Heart left ventricle (tissue), 16 donors: Measurements from ENCODE around the gene TOM1. TPM values are rescaled to one million over a fixed set of nuclear protein-coding genes. Genes with fewer than 3 reads are reported as not detected.

Experiments
- ATAC-seq, 4 donors: fragments of 200-7000 bp; cut with Tn5 transposase; one replicate each; pipeline ENCODE4 v1.9.1; 2020 to 2022; ENCODE audit warnings: moderate library complexity in 4 of 4, mild to moderate bottlenecking in 3 of 4, moderate number of reproducible peaks in 1 of 4
- DNase-seq, 5 donors: peaks; one replicate each; pipeline ENCODE4 v3.0.0-alpha.2; 2020
- H3K27ac ChIP-seq, 12 donors: fragments of 200-600 bp; sonication (generic) in 4 of 12; one replicate each; pipeline versions ENCODE4 v1.5.0 to v1.8.0; 2016 to 2022; ENCODE audit warnings: mild to moderate bottlenecking in 2 of 12
- H3K27me3 ChIP-seq, 9 donors: fragments of 200-600 bp; sonication (generic) in 2 of 9; one replicate each; pipeline versions ENCODE4 v1.5.1 to v1.8.0; 2016 to 2022; ENCODE audit warnings: mild to moderate bottlenecking in 3 of 9
- H3K36me3 ChIP-seq, 9 donors: fragments of 200-600 bp; sonication (generic) in 2 of 9; one replicate each; pipeline versions ENCODE4 v1.5.0 to v1.8.0; 2018 to 2022; ENCODE audit warnings: mild to moderate bottlenecking in 2 of 9
- H3K4me1 ChIP-seq, 12 donors: fragments of 200-600 bp; sonication (generic) in 4 of 12; one replicate each; pipeline versions ENCODE4 v1.5.0 to v1.8.0; 2016 to 2022; ENCODE audit warnings: mild to moderate bottlenecking in 3 of 12
- H3K4me3 ChIP-seq, 12 donors: fragments of 200-600 bp; sonication (generic) in 4 of 12; one replicate each; pipeline versions ENCODE4 v1.5.0 to v1.8.0; 2017 to 2022; ENCODE audit warnings: mild to moderate bottlenecking in 9 of 12, moderate library complexity in 4 of 12
- H3K9me3 ChIP-seq, 12 donors: fragments of 200-600 bp; sonication (generic) in 4 of 12; one replicate each; pipeline versions ENCODE4 v1.5.0 to v1.8.0; 2016 to 2022; ENCODE audit warnings: mild to moderate bottlenecking in 1 of 12
- POLR2A ChIP-seq, 2 donors: fragments of 450-650 bp; IDR thresholded peaks; one replicate each; pipeline ENCODE4 v1.6.1; 2017; ENCODE audit warnings: antibody characterized with exemption in 2 of 2, mild to moderate bottlenecking in 2 of 2, moderate library complexity in 2 of 2
- WGBS, 4 donors: extraction: QIAGEN DNeasy Blood & Tissue Kit in 2 of 4; methylation state at CpG; one replicate each; pipeline versions ENCODE4 v1.1.5 to v1.1.7; 2013 to 2018; 5-methylcytosine and 5-hydroxymethylcytosine counted together
- intact Hi-C, 10 donors: fragments of 100-400 bp; cut with DNase I; formaldehyde crosslinking; loops; one replicate each; pipeline versions ENCODE4 v1.11.1 to v1.14.2; 2022
- polyA plus RNA-seq, 2 donors: library from polyadenylated mRNA; stranded (reverse); fragments of 200-250 nt; gene quantifications; one replicate each; pipeline ENCODE4 v1.2.3, GENCODE V29; 2013
- total RNA-seq, 9 donors: library from RNA; depleted of rRNA in 2 of 9; stranded (reverse); fragments of >200 nt in 2 of 9; fragmentation: NEBNext Ultra II Directional in 3 of 9; extraction: Animal tissue kit (Norgen Biotek cat#: 25700) in 3 of 9; gene quantifications; one replicate each; pipeline versions ENCODE4 v1.1.0 to v1.2.4, GENCODE V29; 2016 to 2023
- TF ChIP-seq, protein P1 (sequence below), 12 donors: fragments of 200-600 bp; sonication (generic) in 4 of 12; IDR thresholded peaks; one replicate each; pipeline versions ENCODE4 v1.5.0 to v1.8.0; 2018 to 2022; ENCODE audit warnings: antibody characterized with exemption in 12 of 12, mild to moderate bottlenecking in 5 of 12
- donor health status: ischemic (EF 13 %, LVEDD 7.1; RV severe dilation, severe dysfunction).
- donor health status: healthy with polysubstance abuse.
- donor health status: DM: no; HTN: yes; CAD: no.
- donor health status: DM: no; HTN: no; CAD: no.
- donor health status: ischemic (EF 25% LVEDD 6.9; RV normal size, moderate dysfunction).
- donor health status: ischemic (EF 25% LVEDD 5.7; RV mildly dilated, moderate dysfunction).
- donor health status: healthy.
- donor health status: DM: yes; HTN: yes; CAD: no.
- donor health status: ischemic (EF 35%, LVEDD 5.7; RV mildly dilated, moderate dysfunction).
- donor health status: nonischemic (EF 11% LVEDD 7.7; RV severe dilation, severe dysfunction).
- donor health status: DM: yes; HTN: yes; CAD: no.
- donor health status: PGD.
- donor health status: ischemic (EF 29% LVEDD 5.4; RV normal size, mild dysfunction).
- donor health status: nonischemic (EF 23%, LVEDD 6.1; RV moderate dilation, normal function).

TOM1 gene
- total and polyA plus RNA-seq, 11 donors: 46.8 to 362 (median 56.8) TPM

DNA sequence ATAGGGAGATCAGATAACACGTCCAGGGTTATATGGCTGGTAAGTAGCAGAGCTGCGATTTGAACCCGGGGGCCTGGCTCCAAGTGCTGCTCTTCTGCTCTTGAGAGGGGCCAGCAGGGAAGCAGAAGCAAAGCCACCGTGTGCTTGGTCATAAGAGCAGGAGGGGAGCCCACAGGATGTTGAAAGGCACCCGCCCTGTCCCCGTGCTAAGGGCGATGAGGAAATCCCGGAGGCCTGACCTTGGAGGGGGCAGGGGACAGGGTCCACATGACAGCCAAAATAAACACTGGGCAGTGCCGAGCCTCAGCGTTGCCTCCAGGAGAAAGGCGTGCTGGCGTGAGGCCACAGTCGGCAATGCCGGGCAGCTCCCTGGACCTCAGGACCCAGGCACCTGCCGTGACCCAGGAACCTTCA lies 28.8 kb downstream of the TOM1 start:
- H3K27ac ChIP-seq: peak overlapping the region in 4 of 12 donors; percentile 18 to 91 (median 62)

DNA sequence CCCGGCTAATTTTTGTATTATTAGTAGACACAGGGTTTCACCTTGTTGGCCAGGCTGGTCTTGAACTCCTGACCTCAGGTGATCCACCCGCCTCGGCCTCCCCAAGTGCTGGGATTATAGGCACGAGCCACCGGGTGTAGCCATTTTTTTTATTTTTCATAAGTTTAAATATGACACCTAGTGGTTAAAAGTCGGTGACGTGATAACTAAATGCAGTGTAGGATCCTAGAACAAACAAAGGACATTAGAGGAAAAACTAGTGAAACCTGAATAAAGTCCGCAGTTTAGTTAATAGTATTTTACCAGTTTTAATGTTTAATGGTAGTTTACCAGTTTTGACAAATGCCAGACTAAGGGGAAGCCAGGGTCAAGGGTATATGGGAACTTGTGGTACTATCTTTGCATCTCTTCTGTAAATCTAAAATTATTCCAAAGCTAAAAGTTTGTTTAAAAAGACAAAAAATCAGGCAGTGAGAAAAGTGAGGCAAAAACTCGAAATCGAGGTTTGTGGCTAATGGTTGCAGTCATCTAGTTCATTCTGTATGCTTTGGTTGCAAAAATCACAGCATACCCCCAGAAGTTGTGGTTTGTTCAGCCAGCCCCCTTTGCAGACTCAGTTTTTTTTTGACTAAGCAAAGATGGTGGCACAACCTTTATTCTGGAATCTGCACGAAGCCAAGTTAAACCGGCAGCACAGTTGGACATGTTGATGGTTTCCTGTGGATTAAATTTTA lies 29.6 kb downstream of the TOM1 start:
- DNase-seq: no peak
- ATAC-seq: no peak
- TF ChIP-seq, protein P1, sequence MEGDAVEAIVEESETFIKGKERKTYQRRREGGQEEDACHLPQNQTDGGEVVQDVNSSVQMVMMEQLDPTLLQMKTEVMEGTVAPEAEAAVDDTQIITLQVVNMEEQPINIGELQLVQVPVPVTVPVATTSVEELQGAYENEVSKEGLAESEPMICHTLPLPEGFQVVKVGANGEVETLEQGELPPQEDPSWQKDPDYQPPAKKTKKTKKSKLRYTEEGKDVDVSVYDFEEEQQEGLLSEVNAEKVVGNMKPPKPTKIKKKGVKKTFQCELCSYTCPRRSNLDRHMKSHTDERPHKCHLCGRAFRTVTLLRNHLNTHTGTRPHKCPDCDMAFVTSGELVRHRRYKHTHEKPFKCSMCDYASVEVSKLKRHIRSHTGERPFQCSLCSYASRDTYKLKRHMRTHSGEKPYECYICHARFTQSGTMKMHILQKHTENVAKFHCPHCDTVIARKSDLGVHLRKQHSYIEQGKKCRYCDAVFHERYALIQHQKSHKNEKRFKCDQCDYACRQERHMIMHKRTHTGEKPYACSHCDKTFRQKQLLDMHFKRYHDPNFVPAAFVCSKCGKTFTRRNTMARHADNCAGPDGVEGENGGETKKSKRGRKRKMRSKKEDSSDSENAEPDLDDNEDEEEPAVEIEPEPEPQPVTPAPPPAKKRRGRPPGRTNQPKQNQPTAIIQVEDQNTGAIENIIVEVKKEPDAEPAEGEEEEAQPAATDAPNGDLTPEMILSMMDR (IDR thresholded peaks at IDR 0.05): peak in 1 of 12 donors; percentile 7
- TF ChIP-seq POLR2A (IDR thresholded peaks at IDR 0.05): no peak
- peak overlapping the region in 6 of 12 donors; percentile 18 to 91 (median 79) for H3K27ac ChIP-seq
- H3K4me3 ChIP-seq: no peak overlapping the region
- peaks cover 0 to 98% (median 86%) of the 10 kb centered on the region in 9 donors for H3K36me3 ChIP-seq
- 84 to 88% (median 85%) methylated on average over 12 of the region's 12 CpGs for WGBS, 4 donors
- peaks cover 0 to 38% (median 15%) of the 10 kb centered on the region in 12 donors for H3K4me1 ChIP-seq
- H3K9me3 ChIP-seq: no peaks in the 10 kb centered on the region
- intact Hi-C loops: no loop called here
- H3K27me3 ChIP-seq: no peaks in the 10 kb centered on the region

More for the DNA sequence above, 28.8 kb downstream of the TOM1 start:
- DNase-seq: no peak
- TF ChIP-seq, protein P1 (IDR thresholded peaks at IDR 0.05): no peak
- TF ChIP-seq POLR2A (IDR thresholded peaks at IDR 0.05): no peak
- intact Hi-C loops: no loop called here
- Histone ChIP-seq H3K27me3 (no peaks in the 10 kb centered on the region), H3K4me3 (no peak overlapping the region), H3K4me1 (peaks cover 0 to 38% (median 15%) of the 10 kb centered on the region in 12 donors), H3K36me3 (peaks cover 0 to 98% (median 86%) of the 10 kb centered on the region in 9 donors), H3K9me3 (no peaks in the 10 kb centered on the region)
- WGBS, 4 donors: 61 to 91% (median 82%) methylated on average over 14 to 15 of the region's 15 CpGs
- ATAC-seq: peak in 2 of 4 donors; percentile 20 to 45

DNA sequence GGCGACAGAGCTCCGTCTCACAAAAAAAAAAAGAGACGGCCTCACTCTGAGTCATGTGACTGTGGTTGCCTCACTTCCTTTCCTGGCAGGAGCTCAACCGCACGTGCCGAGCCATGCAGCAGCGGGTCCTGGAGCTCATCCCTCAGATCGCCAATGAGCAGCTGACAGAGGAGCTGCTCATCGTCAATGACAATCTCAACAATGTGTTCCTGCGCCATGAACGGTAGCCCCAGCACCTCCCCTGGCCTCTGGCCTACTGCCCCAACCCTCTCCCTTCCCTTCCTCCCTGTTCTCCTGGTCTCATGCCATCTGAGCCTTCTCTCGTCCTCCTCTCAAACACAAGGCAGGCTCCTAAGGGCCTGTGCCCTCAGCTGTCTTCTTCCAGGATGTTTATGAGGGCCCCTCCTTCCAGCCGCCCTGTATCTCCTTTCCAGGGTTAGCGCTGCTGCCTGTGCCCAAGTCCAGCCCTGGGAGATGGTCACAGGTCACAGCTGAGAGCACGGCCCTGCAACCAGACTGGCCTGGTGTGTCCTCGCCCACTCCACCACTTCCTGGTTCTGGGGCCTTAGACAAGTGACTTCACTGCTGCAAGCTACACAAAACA lies 30.7 kb downstream of the TOM1 start:
- intact Hi-C loops: no loop called here
- TF ChIP-seq, protein P1 (IDR thresholded peaks at IDR 0.05): no peak
- TF ChIP-seq POLR2A (IDR thresholded peaks at IDR 0.05): no peak
- DNase-seq (peak; percentile 85 to 94 (median 91)), ATAC-seq (peak; percentile 75 to 91 (median 89))
- 21 to 33% (median 27%) methylated on average over 15 to 16 of the region's 16 CpGs for WGBS, 4 donors
- Histone ChIP-seq H3K4me1 (peaks cover 0 to 44% (median 17%) of the 10 kb centered on the region in 12 donors), H3K9me3 (no peaks in the 10 kb centered on the region), H3K27me3 (no peaks in the 10 kb centered on the region), H3K27ac (peak overlapping the region in 11 of 12 donors; percentile 55 to 91 (median 71)), H3K36me3 (peaks cover 0 to 98% (median 86%) of the 10 kb centered on the region in 9 donors), H3K4me3 (no peak overlapping the region)

DNA sequence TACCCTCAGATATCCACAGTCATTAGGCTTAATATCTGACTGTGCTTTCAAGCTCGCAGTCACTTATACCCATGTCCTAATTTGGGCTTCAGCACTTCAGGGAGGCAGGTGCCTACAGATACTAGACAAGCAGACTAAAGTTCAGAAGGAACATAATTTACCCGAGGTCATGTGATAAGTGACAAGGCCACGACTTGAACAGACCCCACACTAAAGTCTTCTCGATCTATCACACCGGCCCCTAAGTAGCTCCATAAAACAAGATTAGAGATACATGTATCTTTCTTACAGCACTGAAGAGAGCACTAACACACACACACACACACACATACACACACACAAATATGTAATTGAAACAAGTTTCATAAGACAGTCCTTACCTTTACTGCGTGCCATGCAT lies 32.6 kb downstream of the TOM1 start:
- no peaks in the 10 kb centered on the region for H3K27me3 ChIP-seq
- H3K36me3 ChIP-seq: peaks cover 0 to 98% (median 84%) of the 10 kb centered on the region in 9 donors
- peak overlapping the region in 3 of 12 donors; percentile 18 to 79 (median 34) for H3K27ac ChIP-seq
- intact Hi-C loops: no loop called here
- 51 to 61% (median 57%) methylated on average over 6 of the region's 6 CpGs for whole genome bisulfite sequencing, 4 donors
- DNase-seq (no peak), ATAC-seq (no peak)
- H3K4me1 ChIP-seq: peaks cover 0 to 50% (median 19%) of the 10 kb centered on the region in 12 donors
- H3K4me3 ChIP-seq: no peak overlapping the region
- TF ChIP-seq, protein P1 (IDR thresholded peaks at IDR 0.05): no peak
- TF ChIP-seq POLR2A (IDR thresholded peaks at IDR 0.05): no peak
- H3K9me3 ChIP-seq: no peaks in the 10 kb centered on the region
